Fibroblast of skin of scalp (primary cell): ENCODE results near the gene URM1.
A peak's percentile ranks its signal among the peaks of the same experiment; 100 is the strongest.

Source experiments
- DNase-seq: peaks from one replicate; pipeline ENCODE4 v3.0.0-alpha.2; 2013

URM1 gene

DNA sequence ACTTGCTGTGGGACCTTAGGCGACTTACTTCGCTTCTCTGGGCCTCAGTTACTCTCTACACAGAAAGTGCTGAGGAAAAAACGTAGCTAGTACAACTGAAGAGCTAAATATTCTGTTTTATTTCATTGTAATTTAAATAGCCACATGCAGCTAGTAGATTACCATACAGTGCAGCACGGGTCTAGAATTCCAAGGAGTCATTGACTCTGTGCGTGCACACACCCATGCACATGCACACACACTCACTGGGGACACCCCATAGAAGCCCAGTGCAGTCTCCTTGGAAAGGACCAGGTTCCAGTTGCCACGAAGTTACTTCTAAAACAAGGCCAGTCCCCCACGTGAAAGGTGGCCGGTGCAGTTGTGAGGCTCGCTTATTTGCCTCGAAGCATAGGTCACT is 17.0 kb downstream of the URM1 start:
- DNase-seq: no peak

GRCh38 chr9:128389395-128390149 is 18.4 kb downstream of the URM1 start:
- no peak for DNase-seq

- no peak for DNase-seq
These were observed 19.1 kb downstream of the URM1 start for GRCh38 chr9:128390150-128390812.

- no peak for DNase-seq
These were observed 19.9 kb downstream of the URM1 start for GRCh38 chr9:128390813-128391711.

DNA sequence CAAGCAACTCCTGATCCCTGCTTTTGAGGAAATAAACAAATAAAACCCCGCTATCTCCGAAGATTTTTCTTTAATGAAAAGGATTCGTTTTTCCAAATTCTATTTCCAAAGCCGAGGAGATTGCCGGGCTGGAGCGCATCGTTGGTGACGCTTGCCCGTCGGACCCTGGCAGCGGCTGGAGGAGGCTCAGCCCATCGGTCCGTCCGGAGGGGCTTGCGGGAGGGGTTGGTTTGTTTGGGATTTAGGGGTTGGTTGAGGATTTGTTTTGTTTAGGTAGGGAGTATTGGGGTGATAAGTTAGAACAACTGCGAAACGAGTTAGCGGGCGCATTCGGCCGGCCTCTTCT is 20.8 kb downstream of the URM1 start:
- no peak for DNase-seq

GRCh38 chr9:128392302-128393144 is 21.3 kb downstream of the URM1 start:
- DNase-seq: no peak

DNA sequence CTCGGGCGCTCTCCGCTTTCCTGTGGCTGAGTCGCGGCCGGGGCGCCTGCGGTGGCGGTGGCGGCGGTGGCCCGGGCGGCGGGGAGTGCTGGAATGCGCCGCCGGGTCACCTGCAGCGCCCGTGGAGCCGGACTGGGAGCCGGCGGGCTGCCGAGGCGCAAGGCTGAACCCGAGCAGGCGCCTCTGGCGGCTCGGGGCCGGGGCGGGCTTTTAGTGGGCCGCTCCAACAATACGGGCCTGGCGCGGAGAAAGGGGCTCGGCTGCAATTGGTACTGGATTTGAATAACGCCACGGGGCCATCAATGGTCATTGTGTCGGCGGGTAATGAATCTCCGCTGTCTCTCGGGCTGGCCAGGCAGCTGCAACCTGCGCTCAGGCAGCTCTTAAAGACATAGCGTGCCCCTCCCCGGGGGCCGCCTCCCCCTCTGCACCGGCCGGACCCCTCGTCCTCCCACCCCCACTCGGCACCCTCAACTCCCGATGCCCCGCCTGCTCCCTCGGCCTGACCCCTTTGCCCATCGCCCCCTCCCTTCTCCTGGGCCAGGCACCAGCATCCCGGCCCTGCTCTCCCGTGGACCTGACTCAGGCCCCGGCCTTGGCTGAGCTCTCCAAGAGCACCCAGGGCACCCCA is 22.1 kb downstream of the URM1 start:
- no peak for DNase-seq

DNA sequence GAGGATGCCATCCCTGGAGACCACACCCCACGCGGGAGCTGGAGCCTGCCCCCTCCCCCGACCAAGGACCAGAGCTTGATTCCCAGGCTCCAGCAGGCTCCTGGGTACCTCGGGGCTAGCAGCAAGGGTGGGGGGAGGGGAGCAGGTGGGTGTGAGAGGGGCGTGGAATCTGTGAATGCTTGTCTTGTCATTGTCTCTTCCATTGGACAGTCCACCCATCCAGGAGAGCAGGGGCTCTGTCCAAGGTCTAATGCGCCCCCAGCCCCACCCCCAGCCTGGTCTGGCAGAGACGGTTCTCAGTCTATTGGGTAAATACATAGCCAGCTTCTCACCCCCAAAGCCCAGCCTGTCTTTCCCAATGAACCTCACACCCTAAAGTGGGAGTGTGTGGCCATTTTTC is 22.8 kb downstream of the URM1 start:
- no peak for DNase-seq

DNA sequence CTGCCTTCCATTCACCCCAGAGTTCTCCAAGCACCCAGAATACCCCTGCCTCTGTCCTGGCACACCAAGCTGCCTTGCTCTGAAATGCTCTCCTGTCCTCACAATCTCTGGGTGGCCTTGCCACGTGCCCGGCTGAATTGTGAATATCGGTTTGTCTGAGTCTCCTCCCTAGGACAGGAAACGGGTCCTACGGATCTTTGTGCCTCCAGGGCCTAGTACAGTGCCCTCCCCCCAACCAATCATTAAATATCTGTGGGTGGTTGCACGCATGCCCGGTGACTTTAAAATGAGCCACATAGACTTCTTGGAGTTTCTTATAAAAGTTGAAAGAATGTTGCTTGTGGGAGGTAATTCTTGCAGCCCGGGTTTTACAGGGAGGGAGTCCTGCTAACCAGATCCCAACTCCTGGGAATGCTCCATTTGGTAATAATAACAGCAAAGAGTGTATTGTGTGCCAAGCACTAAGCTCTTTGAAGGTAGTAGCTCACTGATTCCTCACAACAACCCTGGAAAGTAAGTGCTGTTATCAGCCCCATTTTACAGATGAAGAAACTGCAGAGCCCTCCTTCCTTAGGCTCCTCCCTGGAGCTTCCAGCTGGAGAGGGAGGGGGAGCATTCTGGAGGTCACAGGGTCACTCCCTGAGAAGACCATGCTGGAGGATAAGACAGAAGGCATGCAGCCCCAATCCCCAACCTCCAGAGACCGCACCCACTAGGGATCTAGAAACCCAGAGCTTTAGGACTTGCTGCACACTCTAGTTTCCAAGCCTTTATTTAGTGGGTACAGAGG is 23.4 kb downstream of the URM1 start:
- no peak for DNase-seq

DNA sequence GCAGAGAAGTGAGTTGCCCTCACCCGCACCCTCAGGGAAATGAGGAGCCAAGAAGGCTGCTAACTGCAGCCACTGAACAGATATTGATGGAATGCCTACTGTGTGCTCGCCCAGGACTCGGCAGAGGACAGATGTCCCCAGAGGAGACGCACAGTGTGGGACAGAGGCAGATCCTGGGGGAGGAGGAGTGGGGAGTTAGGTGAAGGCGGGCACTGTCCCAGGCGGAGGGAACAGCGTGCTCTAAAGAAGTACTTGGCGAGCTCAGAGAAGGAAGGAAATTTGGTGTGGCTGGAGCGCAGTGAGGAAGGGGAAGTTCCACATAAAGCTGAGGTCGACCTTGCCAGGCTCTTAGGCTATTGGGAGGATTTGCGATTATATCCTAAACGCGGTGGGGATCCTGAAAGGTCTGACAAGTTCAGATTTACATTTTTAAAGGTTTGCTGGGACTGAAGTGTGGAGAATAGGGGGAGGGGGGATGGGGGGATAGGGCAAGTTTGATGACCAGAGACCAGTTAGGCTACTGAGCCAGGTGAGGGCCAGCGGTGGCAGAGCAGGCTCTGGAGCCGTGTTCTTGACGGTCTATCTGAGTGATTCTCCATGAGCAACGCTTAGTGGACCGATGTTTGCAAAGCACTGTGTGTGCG is 25.9 kb downstream of the URM1 start:
- no peak for DNase-seq

DNA sequence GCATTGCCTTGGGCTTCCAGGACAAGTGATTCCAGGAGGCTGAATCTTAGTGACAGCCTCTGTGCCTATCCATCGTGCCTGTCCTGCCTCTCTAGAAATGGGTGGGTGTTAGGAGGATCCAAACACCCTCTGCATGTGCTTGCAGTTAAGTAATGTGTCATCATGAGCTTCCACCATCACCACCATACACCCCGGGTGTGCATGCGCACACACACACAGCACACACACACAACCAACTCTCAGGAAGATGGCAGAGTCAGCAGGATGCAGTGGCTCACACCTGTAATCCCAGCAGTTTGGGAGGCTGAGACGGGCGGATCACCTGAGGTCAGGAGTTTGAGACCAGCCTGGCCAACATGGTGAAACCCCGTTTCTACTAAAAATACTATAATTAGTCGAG is 26.7 kb downstream of the URM1 start:
- DNase-seq: no peak

- no peak for DNase-seq
These were observed 28.7 kb downstream of the URM1 start for GRCh38 chr9:128399861-128400260.

DNA sequence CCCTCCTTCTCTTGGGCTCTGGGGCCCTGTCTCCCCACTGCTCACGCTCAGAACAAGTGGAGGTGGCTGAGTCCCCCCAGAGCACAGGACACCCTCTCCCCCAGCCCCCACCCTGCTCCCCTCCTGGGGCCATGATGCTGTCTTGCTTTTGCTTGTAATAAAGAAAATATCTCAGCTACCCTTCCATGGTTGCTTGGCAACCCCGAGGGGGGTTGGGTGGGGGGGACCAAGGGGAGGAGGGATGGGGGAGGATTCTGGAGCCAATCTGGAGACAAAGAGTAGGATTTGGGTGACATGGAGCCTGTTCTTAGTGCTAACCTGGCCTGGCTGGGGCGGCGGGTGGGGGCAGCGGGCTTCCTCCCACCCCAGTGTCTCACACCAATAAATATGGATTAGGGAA is 33.4 kb downstream of the URM1 start:
- no peak for DNase-seq

- DNase-seq: no peak
These were observed 34.1 kb downstream of the URM1 start for GRCh38 chr9:128405077-128405779.

DNA sequence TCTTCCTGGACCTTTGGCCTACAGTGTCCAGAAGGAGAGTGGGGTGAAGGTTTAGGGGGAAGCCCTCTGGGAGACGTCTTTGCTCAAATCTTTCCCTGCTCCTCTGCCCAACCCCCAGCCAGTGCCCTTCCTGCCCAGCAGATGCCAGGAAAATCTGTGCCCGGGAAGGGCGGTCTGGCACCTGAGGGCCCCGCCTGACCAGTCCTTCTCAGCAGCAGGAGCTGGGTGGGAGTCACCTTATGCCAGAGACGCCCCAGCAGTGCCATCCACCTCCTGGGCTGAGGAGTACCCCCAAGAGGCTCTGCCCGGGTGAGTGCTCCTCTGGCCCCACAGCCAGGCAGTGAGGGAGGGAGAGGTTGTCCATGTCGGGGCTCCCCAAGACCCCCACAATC is 34.6 kb downstream of the URM1 start:
- no peak for DNase-seq

DNA sequence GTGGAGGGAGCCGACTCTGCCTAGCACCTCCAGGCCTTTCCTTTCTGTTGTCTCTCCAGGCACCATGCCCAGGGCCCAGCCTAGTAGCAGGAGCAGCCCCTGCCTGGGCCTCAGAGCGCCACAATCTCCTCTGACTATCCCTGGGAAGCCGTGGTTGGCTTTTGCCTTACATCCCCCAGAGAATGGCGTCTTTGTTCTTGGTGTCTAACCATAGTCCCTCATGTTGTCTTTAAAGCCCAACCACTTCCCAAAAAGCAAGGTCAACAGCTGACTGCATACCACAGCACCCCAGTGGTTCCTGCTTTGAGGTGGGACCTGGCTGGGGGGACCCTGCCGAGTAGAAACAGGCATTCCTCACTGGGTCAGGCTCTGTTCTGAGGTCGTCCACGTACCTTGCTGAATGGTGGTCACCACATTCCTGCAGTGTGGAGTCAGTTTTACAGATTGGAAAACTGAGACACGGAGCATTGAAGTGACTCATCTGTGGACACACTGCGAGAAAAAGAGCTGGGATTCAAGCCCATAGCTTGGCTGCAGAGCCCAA is 35.7 kb downstream of the URM1 start:
- DNase-seq: peak; percentile 49

DNA sequence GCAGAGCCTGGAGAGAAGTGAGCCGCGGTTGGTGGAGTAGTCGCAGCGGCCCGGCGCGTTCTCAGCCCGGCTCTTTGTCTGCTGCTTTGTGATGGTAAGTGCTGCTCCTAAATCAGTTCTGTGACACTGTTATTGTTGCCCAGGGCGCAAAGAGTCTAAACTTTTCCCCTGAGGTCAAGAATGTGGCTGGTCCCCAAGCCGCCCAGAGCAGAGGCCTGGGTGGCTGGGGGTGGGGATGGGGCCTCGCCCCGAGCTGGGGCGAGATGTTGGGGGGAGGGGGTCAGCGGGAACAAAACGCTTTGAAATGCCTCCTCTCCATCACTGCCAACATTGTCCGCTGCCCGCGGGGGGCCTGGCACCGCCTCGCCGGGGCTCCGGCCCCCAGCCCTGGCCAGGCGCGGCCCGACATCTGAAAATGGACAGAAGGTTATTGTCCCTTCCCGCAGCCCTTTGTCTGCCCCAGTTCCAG is 37.8 kb downstream of the URM1 start:
- no peak for DNase-seq

GRCh38 chr9:128409450-128409849 is 38.3 kb downstream of the URM1 start:
- no peak for DNase-seq

DNA sequence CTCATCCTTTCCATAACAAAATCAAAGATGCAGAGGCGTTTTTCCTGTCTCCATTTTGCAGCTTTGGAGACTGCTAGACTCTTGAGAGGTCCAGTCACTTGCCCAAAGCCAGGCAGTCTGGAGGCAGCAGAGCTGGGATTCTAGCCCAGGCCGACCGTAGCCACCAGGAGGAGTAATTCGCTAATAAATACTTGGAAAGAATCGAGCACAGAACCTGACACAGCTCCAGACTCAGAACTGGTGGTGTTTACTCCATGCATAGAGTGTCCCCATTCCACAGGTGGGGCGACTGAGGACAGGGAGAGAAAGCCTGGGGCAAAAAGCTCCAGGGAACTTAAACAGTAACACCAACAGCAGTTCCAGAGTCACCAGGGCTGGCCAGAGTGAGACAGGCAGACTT is 38.8 kb downstream of the URM1 start:
- DNase-seq: no peak
